Kidney (tissue), 14 donors: ENCODE results near the gene SYNGR4. TPM values are rescaled to one million over a fixed set of nuclear protein-coding genes. Genes with fewer than 3 reads are reported as not detected.

Source experiments
- DNase-seq, 5 donors: peaks; one replicate each; pipeline ENCODE4 v3.0.0-alpha.2; 2013 to 2020
- FAIRE-seq: peaks from 2 replicates; lab custom pipeline; 2012; peaks lifted over from hg19 to GRCh38; lab: Jason Lieb, UNC
- H3K27ac ChIP-seq, 2 donors: one replicate each; pipeline ENCODE4 v1.7.0; 2013; ENCODE audit warnings: low read depth in 2 of 2, low read length in 2 of 2, inconsistent platforms in 1 of 2
- H3K27me3 ChIP-seq: one replicate; pipeline ENCODE4 v1.7.1; 2013; ENCODE audit warnings: low read length, inconsistent platforms; ENCODE audit not compliant: control insufficient read depth, insufficient read depth
- H3K36me3 ChIP-seq, 3 donors: one replicate each; pipeline versions ENCODE4 v1.7.0 to v1.7.1; 2013; ENCODE audit warnings: low read length in 3 of 3, control low read depth in 1 of 3, inconsistent platforms in 1 of 3; ENCODE audit not compliant: insufficient read depth in 3 of 3, control insufficient read depth in 2 of 3
- H3K4me1 ChIP-seq, 3 donors: one replicate each; pipeline versions ENCODE4 v1.7.0 to v1.7.1; 2013; ENCODE audit warnings: low read length in 3 of 3, inconsistent platforms in 1 of 3, low read depth in 1 of 3; ENCODE audit not compliant: control insufficient read depth in 2 of 3, insufficient read depth in 2 of 3
- H3K4me3 ChIP-seq, 3 donors: one replicate each; pipeline versions ENCODE4 v1.7.0 to v1.8.1; 2013; ENCODE audit warnings: low read length in 3 of 3, control low read depth in 1 of 3, inconsistent platforms in 1 of 3
- H3K9ac ChIP-seq, 3 donors: one replicate each; pipeline versions ENCODE4 v1.7.0 to v1.7.1; 2013; ENCODE audit warnings: low read length in 3 of 3, control low read depth in 1 of 3, inconsistent platforms in 1 of 3
- H3K9me3 ChIP-seq, 3 donors: one replicate each; pipeline versions ENCODE4 v1.7.0 to v1.7.1; 2013; ENCODE audit warnings: low read length in 3 of 3, control low read depth in 1 of 3, inconsistent platforms in 1 of 3; ENCODE audit not compliant: control insufficient read depth in 2 of 3, insufficient read depth in 1 of 3
- intact Hi-C: fragments of 100-400 bp; cut with DNase I; formaldehyde crosslinking; loops from one replicate; pipeline ENCODE4 v1.11.1; 2022
- polyA plus RNA-seq: library from polyadenylated mRNA; stranded (reverse); fragments of 350-450 nt; fragmentation: Illumina TruSeq; extraction: RNeasy Lipid Tissue Mini Kit (QIAGEN cat#74804); gene quantifications from one replicate; pipeline ENCODE4 v1.2.3, GENCODE V29; 2014; ENCODE audit warnings: low read depth, low replicate concordance; ENCODE audit not compliant: insufficient read depth
- total RNA-seq: library from RNA; stranded (reverse); fragmentation: NEBNext Ultra II Directional; extraction: Animal tissue kit (Norgen Biotek cat#: 25700); gene quantifications from one replicate; pipeline ENCODE4 v1.2.1, GENCODE V29; 2021
- TF ChIP-seq, protein P1 (sequence below): IDR thresholded peaks from 3 replicates; pipeline ENCODE4 v1.5.1; 2012; ENCODE audit warnings: mild to moderate bottlenecking, moderate library complexity, borderline replicate concordance; ENCODE audit not compliant: insufficient read depth; ENCODE audit errors: extremely low read depth
- donor health status: control.
- donor health status: control.
- donor health status: control.
- donor health status: control.
- donor health status: control.
- donor health status: DM: yes; HTN: yes; CAD: no.
- donor health status: Normal renal cell carcinoma (clear cell type).

Gene SYNGR4
- total and polyA plus RNA-seq, 2 donors from 2014 or later: not detected

- intact Hi-C loops: no loop called here
- Histone ChIP-seq H3K4me3 (peak overlapping the region; percentile 45 to 90 (median 82)), H3K4me1 (peaks cover 0 to 7% (median 5%) of the 10 kb centered on the region in 3 donors), H3K9ac (peak overlapping the region; percentile 34 to 97 (median 82)), H3K36me3 (no peaks in the 10 kb centered on the region), H3K27me3 (no peaks in the 10 kb centered on the region), H3K9me3 (no peaks in the 10 kb centered on the region), H3K27ac (peak overlapping the region; percentile 90 to 94)
- TF ChIP-seq, protein P1, sequence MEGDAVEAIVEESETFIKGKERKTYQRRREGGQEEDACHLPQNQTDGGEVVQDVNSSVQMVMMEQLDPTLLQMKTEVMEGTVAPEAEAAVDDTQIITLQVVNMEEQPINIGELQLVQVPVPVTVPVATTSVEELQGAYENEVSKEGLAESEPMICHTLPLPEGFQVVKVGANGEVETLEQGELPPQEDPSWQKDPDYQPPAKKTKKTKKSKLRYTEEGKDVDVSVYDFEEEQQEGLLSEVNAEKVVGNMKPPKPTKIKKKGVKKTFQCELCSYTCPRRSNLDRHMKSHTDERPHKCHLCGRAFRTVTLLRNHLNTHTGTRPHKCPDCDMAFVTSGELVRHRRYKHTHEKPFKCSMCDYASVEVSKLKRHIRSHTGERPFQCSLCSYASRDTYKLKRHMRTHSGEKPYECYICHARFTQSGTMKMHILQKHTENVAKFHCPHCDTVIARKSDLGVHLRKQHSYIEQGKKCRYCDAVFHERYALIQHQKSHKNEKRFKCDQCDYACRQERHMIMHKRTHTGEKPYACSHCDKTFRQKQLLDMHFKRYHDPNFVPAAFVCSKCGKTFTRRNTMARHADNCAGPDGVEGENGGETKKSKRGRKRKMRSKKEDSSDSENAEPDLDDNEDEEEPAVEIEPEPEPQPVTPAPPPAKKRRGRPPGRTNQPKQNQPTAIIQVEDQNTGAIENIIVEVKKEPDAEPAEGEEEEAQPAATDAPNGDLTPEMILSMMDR: no peak
- DNase-seq: peak in 1 of 5 donors; percentile 89
- no peak for FAIRE-seq
Measured at GRCh38 chr19:48363500-48363809, 712 bp upstream of the SYNGR4 start.

DNA sequence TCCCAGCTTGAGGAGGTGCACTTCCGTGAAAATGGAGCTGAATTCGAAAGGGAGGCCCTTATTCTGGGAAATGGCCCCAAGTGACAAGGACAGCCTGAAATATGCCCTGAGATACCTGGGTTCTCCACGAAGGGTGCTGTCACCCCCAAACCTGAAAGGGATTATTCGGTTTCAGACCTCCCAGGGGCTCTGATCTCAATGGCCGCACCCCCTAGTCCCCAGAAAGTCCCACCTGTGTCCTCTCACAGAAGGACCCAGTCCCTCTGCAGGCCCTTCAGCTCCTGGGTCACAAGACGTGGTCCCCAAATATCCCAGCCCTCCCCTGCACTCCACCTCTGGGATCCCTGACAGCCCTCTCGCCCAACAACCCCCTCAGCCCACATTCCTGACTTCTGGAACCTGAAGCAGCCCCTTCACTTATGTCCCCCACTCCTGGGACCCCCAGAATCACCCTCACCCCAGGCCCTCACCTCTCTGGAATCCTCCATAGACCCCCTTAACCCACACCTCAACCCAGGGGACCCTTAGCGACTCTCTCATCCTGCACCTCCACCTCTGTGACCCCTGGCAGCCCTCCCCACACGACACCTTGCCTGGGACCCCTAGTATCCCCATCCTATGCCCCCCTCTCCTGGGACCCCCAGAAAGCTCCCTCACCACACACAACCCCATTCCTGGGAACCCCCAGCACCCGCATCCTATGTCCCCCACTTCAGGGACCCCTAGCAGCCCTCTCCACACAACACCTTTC, 606 bp downstream of the SYNGR4 start:
- no peaks in the 10 kb centered on the region for H3K27me3 ChIP-seq
- peak overlapping the region in 1 of 3 donors; percentile 41 for H3K4me3 ChIP-seq
- H3K9ac ChIP-seq: peak overlapping the region in 2 of 3 donors; percentile 29 to 55
- intact Hi-C loops: no loop called here
- H3K36me3 ChIP-seq: no peaks in the 10 kb centered on the region
- H3K27ac ChIP-seq: peak overlapping the region; percentile 33 to 94
- H3K4me1 ChIP-seq: peaks cover 0 to 12% (median 5%) of the 10 kb centered on the region in 3 donors
- TF ChIP-seq, protein P1: no peak
- H3K9me3 ChIP-seq: no peaks in the 10 kb centered on the region
- DNase-seq: peak in 1 of 5 donors; percentile 82
- no peak for FAIRE-seq

DNA sequence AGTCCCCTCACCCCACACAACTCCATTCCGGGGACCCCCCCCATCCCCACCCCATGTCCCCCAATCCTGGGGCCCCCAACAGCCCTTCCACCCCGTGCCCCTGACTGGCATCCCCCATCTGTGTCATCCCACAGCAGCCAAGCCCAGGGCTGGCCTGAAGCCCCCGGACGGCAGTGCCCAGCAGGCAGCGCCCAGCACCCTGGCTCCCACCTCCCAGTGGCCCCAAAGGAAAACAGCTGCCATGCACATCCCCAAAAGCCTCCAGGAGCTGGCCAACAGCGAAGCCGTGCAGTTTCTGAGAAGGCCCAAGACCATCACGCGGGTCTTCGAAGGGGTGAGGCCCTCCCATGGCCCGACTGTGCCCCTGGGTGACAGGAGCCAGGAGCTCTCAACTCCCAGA, 1.4 kb downstream of the SYNGR4 start:
- peaks cover 0 to 12% (median 5%) of the 10 kb centered on the region in 3 donors for H3K4me1 ChIP-seq
- no peaks in the 10 kb centered on the region for H3K36me3 ChIP-seq
- TF ChIP-seq, protein P1: no peak
- intact Hi-C loops: no loop called here
- DNase-seq (peak in 1 of 5 donors; percentile 73), FAIRE-seq (no peak)
- no peaks in the 10 kb centered on the region for H3K27me3 ChIP-seq
- H3K27ac ChIP-seq: no peak overlapping the region
- H3K9me3 ChIP-seq: no peaks in the 10 kb centered on the region
- no peak overlapping the region for H3K9ac ChIP-seq
- no peak overlapping the region for H3K4me3 ChIP-seq
